GM19463 (cell line): ENCODE measurements around the gene NDUFB4.
"Not testable (repeated sequence)": the region's sequence is repeated elsewhere in the genome, so short reads cannot be mapped to it uniquely, and the experiment has no call there.

Experiments
- ATAC-seq: cut with Tn5 transposase; IDR thresholded peaks from one replicate; pipeline ENCODE4 v1.9.1; 2021; ENCODE audit warnings: mild to moderate bottlenecking, moderate library complexity; ENCODE audit not compliant: unreplicated experiment

Gene NDUFB4

GRCh38 chr3:120636795-120637401 is 40.8 kb downstream of the NDUFB4 start:
- no peak for ATAC-seq

- ATAC-seq, result no peak
Measured at GRCh38 chr3:120637851-120638559, 41.9 kb downstream of the NDUFB4 start.

GRCh38 chr3:120638820-120639219 is 42.7 kb downstream of the NDUFB4 start:
- ATAC-seq, result not testable (repeated sequence)

- no peak for ATAC-seq
Measured at GRCh38 chr3:120640231-120640630, 44.1 kb downstream of the NDUFB4 start.

- ATAC-seq, result no peak
Measured at GRCh38 chr3:120641696-120642246, 45.6 kb downstream of the NDUFB4 start.

GRCh38 chr3:120642368-120642948 is 46.3 kb downstream of the NDUFB4 start:
- ATAC-seq, result no peak

- ATAC-seq, result no peak
Measured at GRCh38 chr3:120645083-120645845, 49.1 kb downstream of the NDUFB4 start.

GRCh38 chr3:120646771-120647432 is 50.8 kb downstream of the NDUFB4 start:
- no peak for ATAC-seq

- no peak for ATAC-seq
Measured at GRCh38 chr3:120648290-120648689, 52.2 kb downstream of the NDUFB4 start.

GRCh38 chr3:120649830-120650233 is 53.7 kb downstream of the NDUFB4 start:
- no peak for ATAC-seq

GRCh38 chr3:120650311-120650710 is 54.2 kb downstream of the NDUFB4 start:
- no peak for ATAC-seq
